ENCODE results near the gene CSPG5.

CSPG5 gene, protein sequence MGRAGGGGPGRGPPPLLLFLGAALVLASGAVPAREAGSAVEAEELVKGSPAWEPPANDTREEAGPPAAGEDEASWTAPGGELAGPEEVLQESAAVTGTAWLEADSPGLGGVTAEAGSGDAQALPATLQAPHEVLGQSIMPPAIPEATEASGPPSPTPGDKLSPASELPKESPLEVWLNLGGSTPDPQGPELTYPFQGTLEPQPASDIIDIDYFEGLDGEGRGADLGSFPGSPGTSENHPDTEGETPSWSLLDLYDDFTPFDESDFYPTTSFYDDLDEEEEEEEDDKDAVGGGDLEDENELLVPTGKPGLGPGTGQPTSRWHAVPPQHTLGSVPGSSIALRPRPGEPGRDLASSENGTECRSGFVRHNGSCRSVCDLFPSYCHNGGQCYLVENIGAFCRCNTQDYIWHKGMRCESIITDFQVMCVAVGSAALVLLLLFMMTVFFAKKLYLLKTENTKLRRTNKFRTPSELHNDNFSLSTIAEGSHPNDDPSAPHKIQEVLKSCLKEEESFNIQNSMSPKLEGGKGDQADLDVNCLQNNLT

DNA sequence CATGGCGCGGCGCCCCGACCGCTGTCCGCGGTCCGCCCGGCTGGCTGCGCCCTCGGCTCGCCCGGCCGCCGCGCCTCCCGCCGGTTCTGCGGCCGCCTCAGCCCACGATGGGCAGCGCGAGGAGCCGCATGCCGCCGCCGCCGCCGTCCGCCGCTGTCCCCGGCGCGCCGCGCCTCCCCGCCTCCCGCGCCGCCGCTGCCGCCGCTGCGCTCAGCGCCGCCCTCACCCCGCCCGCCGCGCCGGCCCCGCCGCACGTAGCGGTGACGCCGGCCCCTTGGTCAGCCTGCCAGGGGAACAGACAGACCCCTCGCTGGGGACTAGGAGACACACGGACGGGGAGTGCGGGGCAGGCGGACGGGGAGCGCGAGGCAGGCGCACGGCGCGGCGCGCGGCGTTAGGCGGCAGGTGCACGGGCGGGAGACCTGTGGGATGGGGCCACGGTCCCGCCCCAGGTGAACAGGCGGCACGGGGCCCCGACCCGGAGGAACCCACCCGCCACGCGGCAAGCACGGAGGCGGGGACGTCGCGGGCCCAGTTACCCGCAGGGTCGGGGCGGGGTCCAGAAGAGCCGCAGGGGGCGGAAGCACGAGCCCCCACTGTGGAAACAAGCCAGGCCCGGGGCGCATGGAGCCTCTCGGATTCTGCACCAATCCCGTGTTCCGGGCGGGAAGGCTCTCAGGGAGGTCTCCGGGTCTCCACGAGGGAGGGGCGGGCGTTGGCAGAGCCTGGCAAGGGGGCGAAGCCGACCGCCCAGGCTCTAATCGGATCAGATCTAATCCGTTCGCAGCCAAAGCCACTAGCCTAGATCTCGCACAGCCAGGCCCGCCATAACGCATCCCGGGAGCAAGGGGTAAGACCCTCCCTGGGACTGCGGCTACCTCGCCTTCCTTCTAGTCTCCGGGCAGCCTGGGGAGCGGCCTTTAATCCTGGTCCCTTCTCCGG lies at the start of gene CSPG5:
Gene CSPG5, minus strand, starts transcription at position 175 of the 942 bp plus-strand sequence. Its CDS starts 172 bp downstream, at position 3.
- FAIRE-seq = no peak

DNA sequence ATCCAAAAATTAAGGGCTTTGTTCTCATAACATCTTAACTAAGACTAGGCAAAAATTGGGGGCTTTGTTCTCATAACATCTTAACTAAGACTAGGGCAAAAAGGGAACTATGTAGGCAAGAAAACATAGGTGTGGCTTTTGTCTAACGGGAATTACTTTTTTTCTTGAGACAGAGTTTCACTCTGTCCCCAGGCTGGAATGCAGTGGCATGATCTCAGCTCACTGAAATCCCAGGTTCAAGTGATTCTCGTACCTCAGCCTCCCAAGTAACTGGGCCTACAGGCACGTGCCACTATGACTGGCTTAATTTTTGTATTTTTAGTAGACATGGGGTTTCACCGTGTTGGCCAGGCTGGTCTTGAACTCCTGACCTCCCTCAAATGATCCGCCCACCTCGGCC lies 49.8 kb upstream of the CSPG5 start:
- FAIRE-seq = no peak

DNA sequence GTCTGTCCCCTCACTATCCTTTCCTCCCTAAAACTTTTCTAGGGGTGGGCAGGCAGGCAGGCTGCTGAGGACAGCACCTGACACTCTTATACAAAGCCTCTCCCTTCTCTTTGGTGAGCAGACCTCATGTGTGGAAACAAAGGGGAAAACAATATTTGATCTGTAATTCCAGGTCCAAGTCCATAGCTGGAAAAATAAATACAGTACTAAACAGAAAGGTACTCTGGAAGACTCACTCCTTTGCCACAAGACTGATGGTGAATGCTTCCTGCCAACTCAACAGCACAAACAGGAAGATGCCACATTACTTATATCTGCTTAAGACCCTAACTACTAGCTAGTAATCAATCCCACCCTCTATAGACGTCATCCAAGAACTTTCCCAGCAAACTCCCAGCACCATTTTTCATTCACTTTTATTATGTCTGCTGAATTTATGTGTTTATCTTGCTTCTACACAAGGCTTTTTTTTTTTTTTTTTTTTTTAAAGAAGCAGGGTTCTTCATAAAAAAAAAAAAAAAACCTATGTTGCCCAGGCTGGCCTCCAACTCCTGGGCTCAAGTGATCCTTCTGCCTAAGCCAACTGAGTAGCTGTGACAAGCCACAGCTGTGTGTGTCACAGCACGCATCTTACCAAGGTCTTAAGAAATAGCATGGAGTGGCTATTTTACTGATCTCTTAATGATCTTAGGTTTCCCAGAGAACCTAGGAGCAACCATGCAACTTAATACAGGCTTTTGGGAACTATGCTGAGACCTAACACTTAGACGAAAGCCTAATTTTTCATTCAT lies 44.2 kb upstream of the CSPG5 start:
- FAIRE-seq = no peak

DNA sequence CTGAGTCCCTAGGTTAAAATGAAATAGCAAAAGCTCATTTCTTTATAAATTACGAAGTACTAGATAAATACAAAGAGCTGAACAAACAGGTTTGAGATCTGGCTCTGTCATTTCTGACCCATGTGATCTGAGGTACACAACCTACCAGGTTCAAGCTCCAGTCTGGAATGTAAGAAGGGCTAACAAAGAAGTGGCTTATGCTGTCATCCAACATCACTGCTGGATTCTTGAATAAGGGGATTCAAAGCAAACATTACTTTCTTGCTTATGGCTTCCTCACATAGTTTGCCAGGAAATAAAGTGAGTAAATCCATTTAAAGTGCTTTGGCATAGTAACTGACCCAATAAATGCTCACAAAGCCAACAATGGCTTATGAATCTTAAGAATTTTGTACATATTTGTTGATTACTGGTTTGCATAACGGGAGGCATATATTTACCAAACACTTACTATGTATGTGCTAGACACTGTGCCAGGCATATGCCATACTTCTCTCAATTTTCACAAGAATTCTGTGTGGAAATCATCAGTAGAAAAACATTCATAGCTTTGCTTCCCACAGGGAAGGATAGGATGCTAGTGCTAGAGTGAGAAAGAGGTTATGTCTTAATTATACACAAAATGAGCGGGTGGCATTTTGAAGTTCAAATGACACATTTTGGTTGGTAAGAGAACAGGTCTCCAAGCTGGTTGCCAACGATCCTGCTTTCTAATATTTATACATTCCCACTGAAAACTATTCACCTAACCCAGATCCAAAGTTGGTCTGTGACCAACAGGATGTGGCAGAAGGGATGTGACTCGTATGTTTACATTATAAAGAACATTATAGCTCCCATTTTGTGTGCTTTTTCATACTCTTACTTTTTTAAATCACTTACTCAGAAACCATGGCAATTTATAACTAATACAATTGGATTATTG lies 38.7 kb upstream of the CSPG5 start:
- no peak for FAIRE-seq

DNA sequence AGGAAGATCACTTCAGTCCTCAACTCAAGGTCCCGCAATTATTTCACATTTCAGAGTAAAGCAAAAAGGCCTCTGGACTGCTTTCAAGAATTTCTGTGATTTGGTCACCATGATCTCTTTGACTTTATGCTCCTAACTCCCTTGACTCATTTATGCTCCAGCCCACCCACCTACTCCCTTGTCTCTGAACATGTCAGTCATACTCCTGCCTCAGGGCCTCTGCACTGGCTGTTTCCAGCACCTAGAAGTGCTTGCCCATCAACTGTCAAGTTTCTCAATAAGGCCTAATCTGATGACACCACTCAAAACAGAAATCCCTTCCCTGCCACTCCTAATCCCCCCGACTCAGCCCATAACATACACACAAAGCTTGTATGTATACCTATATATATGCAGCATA lies 36.1 kb upstream of the CSPG5 start:
- no peak for FAIRE-seq

DNA sequence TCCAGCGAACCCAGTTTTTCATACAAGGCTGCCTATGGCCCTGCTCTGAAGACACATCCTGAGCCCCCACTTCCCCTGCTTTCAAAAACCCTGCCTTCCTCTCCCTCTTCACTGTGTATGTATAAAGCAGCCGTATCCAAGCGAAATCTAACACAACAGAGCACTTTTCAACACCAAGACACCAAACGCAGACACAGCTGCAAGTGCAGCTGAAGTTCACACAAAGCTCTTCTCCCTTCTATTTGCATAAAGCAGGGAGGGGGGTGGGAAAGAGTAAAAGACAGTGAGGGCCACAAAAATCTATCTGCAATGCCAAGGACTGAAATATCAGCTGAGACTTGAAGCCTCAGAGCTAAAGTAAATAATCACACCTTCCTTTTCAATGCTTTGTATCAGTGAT lies 35.1 kb upstream of the CSPG5 start:
- no peak for FAIRE-seq

DNA sequence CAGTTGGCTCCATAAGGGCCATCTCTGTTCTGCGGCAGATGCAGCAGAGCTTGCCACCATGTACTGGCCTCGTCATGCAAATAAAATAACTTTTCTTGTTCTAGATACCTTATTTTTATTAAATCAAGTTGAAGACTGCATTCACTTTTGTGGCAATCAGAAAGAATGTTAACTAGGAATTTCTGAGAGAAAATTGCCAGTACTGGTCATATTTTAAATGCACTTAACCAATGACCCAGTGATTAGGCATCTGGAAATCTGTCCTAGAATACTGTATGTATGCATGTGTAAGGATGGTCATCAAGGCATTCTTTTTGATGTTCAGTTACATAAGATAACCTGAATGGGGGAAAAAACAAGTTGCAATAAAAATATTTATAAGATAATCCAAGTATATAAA lies 34.2 kb upstream of the CSPG5 start:
- FAIRE-seq = no peak

DNA sequence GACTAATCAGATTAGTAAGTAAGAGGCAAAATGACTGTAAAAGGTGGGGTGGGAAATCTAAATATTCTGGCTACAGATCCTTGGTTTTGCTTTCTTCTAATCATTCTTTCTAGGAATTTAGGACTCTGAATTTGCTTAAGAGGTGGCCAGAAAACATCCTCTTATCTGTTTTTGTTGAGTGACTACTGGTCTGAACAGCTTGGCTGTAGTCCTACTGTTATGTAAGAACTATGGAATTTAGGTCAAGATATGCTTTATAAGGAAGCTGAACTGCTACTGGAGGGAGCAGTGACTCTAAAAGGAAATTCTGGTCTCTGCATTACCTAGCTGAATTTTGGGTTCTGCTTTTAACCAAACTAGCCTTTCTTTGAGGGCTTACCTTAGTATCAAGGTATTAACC lies 33.5 kb upstream of the CSPG5 start:
- FAIRE-seq = no peak

DNA sequence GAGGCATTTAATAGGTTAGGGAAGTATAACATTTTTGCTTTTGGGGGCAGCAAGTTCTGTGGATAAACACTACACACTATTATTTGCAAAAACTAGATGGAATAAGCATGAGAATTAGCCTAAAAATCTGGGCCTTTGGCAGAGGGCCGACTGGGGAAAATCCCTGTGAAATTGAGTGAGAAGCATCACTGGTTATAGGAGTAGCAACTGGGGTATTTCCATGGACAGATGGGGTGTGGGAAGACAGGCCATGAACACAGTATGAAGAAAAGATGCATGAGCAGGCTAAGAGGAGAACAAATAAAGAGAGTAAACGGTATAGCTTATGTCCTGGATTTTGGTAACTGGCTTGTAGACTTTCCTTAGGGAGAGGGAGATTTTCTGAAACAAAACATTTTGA lies 32.9 kb upstream of the CSPG5 start:
- FAIRE-seq = no peak

DNA sequence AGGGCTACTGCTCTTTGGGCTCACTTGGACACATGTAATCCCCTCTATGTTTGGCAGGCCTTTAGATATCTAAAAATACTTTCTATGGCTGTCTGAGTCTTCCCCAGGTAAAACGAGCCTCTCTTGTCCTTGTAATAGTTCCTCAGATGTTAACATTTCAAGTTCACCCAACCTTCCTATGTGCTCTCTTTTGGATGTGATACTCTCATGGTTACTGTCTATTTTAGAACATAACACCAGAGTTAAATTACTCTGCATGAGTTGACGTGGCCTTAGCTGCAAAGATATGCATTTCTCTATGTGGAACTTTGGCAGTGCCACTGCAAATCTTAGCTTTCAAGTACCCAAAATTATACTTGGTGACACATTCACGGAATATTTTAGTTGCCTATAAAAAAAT lies 31.9 kb upstream of the CSPG5 start:
- no peak for FAIRE-seq

DNA sequence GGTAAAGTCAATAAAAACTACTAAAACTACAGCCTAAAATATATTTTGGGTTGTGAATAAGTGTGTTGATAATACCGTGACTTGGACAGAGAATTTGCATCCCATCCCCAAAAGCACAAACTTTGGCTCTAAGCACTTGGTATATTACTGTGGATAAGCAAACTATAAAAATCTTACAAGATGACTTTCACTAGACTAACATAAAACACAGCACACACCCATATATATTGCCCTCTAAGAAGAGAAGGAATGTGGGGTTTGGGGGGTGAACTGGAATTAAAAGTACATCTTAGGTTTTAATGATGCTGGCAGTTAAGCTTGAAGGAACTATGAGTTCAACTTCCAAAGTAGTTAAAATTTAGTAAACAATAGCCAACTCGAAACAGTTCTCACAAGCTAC lies 28.7 kb upstream of the CSPG5 start:
- FAIRE-seq = no peak

DNA sequence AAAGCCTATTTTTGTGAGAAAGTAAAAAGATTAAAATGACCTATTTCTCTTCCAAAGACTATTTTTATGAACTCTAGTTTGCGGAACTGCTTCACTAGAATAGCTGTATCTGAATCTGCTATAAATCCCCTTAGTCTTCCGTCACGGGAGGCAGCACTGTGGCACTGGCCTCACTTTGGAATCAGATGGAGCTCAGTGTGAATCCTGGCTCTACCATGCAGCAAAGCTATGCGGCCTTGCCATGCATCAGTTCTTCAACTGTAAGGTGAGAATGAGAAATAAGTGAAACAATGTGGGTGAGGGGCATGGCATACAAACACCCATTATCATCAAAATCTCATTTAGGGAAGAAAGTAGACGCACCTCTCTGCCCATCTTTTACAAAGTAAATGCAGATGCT lies 27.5 kb upstream of the CSPG5 start:
- FAIRE-seq = no peak

DNA sequence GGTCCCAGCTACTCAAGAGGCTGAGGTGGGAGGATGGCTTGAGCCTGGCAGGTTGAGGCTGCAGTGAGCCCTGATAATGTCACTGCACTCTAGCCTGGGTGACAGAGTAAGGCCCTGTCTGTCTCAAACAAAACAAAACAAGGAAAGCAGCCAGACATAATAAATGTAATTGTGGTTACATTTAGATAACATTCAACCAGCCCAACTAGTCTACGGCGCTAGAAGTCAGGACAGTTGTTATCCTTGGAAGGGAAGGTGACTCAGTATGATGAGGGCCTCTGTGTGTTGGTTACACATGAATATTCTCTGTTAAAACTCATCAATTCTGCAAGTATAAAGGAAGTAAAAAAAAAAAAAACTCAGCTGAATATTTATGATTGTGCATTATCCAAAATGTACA lies 27.0 kb upstream of the CSPG5 start:
- no peak for FAIRE-seq

DNA sequence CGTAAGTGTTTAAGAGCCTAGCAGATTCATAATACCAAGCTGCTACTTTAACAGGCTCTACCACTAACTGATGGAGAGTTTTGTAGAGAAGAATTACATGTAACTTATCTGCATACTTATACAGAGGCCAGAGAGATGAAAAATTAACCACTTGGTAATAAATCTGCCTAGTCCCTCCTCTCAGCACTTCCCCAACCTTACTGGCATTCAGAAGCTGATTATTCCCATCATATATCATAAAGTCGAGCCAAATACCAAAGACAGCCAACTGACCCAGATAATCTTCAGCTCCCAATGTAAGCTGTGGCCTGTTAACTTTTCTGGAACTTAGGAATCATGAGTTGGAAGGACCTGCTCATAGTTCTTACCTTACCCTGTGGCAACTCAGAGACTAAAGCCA lies 25.5 kb upstream of the CSPG5 start:
- no peak for FAIRE-seq

DNA sequence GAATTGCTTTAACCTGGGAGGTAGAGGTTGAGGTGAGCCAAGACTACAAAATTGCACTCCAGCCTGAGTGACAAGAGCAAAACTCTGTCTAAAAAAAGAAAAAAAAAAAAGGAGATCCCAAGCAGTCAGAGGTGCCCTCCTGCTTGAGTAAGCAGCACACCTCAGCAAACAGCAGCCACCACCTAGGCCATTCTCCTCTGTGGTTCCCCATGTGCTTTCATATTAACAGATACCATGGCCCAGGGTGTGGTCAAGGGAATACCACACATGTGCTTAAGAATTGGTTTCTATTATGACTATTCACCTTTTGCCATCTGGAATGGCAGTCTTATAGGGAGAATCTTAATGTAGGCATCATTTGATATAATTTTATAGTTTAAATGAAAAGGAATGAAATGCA lies 24.7 kb upstream of the CSPG5 start:
- no peak for FAIRE-seq

DNA sequence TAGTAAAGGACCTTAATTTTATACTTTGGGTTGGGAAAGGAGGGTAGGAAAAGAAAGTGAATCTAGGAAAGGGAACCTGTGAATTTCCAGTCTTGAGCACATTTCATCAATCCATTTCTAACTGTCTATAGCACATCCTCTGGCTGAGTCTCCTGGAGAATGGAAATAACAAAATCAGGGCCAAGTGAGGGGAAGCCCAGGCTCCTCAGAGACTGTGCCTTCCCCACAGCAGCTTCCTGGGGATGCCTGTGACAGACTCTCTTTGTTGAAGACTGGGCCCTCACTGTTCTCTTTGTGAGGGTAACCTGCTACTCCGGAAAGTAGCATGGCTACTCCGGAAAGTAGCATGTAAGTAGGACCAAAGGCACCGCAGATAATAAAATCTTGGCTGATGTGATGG lies 22.6 kb upstream of the CSPG5 start:
- FAIRE-seq = no peak

DNA sequence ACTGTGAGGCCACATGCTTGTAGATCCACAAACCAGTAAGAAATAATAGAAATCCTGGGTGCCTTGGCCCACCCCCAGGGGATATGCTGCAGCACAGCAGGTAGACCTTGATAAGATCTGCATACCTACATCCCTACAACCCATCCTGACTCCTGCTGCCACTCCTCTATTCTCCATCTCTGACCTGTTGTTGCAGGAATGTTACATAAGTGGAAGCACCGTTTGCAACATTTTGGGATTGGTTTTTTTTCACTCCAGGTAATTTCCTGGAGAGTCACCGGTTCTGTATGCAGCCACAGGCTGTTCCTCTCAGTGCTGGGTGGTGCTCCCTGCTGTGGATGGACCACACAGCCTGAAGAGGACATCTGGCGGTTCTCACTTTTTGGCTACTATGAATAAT lies 16.1 kb upstream of the CSPG5 start:
- FAIRE-seq = no peak

DNA sequence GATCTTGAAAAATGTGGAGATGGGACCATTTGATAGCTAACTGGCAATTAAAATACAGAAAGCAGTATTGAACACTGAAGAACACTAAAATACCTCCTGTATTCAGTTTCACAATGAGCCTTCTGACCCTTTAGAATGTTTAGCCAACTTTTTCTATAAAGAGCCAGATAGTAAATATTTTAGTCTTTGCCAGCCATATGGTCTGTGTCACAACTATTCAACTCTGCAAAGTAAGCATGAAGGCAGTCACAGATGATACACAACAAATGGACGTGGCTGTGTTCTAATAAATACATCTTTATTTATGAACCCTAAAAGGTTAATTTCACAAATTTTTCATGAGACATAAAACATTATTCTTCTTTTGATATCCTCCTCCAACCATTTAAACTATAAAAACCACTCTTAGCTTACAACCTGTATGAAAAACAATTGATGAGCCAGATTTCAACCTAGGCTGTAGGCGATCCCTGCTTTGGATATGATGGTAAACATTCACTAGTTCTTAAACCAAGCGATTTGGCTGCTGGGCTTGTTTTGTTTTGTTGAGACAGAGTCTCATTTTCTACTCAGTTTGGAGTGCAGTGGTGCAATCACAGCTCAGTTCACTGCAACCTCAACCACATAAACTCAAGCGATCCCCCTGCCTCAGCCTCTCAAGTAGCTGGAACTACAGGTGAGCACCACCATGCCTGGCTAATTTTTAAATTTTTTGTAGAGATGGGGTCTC lies 13.6 kb upstream of the CSPG5 start:
- FAIRE-seq = no peak

DNA sequence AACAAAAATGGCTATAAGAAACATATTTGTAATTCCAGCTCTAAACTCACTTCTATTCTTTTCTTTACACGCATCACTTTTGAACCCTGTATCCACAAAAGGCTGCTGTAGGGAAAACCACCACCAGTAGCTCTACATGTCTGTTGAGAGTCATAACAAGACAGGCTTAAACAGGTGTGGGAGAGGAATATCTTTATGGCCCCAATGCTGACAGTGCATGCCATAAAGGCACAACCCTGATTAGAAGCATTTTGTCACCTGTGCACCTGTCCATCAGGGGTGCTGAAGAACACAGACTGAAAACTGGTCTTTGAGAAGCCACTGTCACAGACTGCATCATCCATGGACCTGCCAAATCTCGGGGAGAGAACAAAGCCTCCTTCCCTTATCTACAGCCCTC lies 11.6 kb upstream of the CSPG5 start:
- no peak for FAIRE-seq

DNA sequence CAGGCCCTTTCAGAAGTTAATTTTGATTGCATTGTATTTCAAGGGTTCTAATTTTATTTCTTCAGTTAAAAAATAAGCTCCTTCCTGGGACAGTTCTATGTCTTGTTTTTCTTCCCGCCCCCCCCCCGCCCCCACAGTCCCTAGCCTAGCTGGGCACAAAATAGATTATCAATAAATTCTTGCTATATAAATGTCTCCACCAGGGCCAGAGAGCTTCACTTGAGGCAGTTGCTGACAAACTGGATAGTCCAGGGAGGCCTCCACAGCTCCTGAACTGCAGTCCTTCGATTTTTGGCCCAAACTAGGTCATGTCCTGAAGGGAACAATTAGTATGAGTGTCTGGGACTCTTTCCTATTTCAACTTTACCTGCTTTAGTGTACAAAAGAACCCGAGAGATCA lies 9.9 kb upstream of the CSPG5 start:
- no peak for FAIRE-seq

DNA sequence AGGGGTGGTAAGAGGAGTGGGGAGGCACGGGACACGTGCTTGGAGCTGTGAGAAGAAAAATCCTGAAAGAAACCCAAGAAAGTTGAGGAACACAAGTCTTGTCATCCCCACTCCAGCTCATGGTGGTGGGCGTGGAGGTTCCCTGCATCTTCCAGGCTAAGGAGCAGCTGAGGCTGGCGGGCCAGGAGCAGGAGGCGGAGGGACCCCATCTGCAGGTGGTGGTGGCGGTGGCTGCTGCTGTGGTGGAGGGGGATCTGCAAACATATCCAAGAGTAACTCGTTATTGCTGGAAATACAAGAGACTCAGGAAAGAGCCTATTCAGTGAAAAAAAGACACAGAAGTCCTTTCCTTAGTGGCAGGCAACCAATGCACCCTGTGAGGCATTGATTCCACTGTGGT lies 9.4 kb upstream of the CSPG5 start:
- no peak for FAIRE-seq
